Measurements from ENCODE around the gene BAIAP3.
"Not testable (repeated sequence)": the region's sequence is repeated elsewhere in the genome, so short reads cannot be mapped to it uniquely, and the experiment has no call there.

The BAIAP3 gene

GRCh38 chr16:1333149-1333812 lies at the start of gene BAIAP3:
BAIAP3 (plus strand) TSS chr16:1333645; CDS start chr16:1338550, 4,905 bp downstream.
- Mint-ChIP-seq H3K9me3 (ENCODE audit: low read depth) (no peaks in the 10 kb centered on the region), H3K36me3 (no peaks in the 10 kb centered on the region), H3K27me3 (peaks cover 6% of the 10 kb centered on the region), H3K4me1 (ENCODE audit: low read depth) (peaks cover 18% of the 10 kb centered on the region), H3K27ac (no peak within 1 kb of the TSS), H3K4me3 (peak within 1 kb of the TSS; percentile 75)

- Mint-ChIP-seq H3K4me1 (ENCODE audit: low read depth) (peaks cover 2% of the 10 kb centered on the region), H3K27me3 (peaks cover 3% of the 10 kb centered on the region), H3K4me3 (no peak overlapping the region), H3K27ac (no peak overlapping the region), H3K9me3 (ENCODE audit: low read depth) (no peaks in the 10 kb centered on the region), H3K36me3 (no peaks in the 10 kb centered on the region)
These were observed 49.3 kb upstream of the BAIAP3 start for GRCh38 chr16:1283996-1284616.

DNA sequence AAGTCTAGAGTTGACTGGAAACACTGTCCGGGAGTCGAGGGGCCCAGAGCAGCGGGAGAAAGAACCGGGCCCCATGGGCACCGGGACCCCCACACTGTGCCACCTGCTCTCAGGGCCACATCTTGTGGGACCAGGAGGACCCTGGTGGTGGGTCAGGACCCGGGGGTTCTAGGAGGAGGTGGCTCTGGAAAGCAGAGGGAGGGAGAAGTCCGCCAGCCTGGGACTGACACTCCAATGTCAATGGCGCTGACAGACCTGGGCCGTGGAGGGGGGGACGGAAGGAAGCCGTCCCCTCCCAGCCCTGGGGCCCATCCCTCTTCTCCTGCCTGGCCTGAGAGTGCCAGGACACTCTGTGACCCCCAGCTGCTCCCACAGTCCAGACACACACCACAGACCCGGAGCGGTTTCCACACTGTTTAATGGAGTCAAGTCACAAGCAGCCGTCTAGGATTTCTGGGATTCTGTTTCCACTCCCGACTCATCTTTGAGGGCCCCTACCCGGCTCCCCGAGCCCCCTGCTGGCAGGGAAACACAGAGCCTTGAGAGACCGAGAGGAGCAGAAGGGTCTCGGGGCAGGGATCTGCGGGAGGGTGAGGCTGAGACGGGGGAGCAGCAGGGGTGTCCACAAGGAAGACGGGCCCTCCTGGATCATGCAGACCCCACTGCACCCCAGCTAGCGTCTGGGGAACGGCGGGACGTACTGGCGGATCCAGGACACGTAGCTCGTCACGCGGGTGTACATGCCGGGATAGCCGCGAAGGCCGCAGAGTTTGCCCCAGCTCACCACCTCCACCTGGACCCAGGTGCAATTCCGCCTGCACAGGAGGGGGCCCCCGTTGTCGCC lies 47.6 kb upstream of the BAIAP3 start:
- H3K27ac Mint-ChIP-seq = no peak overlapping the region
- no peaks in the 10 kb centered on the region for H3K9me3 Mint-ChIP-seq (ENCODE audit: low read depth)
- H3K27me3 Mint-ChIP-seq = peaks cover 3% of the 10 kb centered on the region
- no peaks in the 10 kb centered on the region for H3K36me3 Mint-ChIP-seq
- H3K4me1 Mint-ChIP-seq (ENCODE audit: low read depth) = peaks cover 5% of the 10 kb centered on the region
- no peak overlapping the region for H3K4me3 Mint-ChIP-seq

DNA sequence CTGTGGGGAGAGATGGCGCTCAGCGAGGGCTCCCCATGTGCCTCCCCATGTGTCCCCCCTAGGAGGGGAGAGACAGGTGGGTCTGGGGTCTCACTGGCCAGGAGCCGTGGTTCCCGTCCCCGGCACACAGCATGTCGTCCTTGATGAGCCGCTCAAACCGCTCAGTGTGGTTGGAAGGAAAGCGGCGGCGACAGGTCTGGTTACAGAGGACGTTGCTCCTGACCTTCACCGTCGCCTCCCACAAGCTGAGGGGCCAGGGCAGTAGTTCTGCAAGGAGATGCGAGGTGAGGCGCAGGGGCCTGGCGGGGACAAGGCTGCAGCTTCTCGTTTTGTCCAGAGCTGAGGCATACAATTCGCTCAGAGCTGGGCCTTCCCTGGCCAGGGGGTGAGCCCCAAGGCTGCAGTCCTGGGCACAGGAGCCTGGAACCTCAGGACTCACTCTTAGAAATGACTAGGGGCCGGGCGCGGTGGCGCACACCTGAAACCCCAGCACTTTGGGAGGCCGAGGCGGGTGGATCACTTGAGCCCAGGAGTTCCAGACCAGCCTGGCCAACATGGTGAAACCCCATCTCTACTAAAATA lies 46.8 kb upstream of the BAIAP3 start:
- H3K27ac Mint-ChIP-seq = no peak overlapping the region
- peaks cover 3% of the 10 kb centered on the region for H3K27me3 Mint-ChIP-seq
- H3K9me3 Mint-ChIP-seq (ENCODE audit: low read depth) = no peaks in the 10 kb centered on the region
- H3K4me1 Mint-ChIP-seq (ENCODE audit: low read depth) = peaks cover 5% of the 10 kb centered on the region
- no peak overlapping the region for H3K4me3 Mint-ChIP-seq
- no peaks in the 10 kb centered on the region for H3K36me3 Mint-ChIP-seq

GRCh38 chr16:1287982-1288670 lies 45.3 kb upstream of the BAIAP3 start:
- H3K4me3 Mint-ChIP-seq = no peak overlapping the region

GRCh38 chr16:1288813-1289476 lies 44.5 kb upstream of the BAIAP3 start:
- Mint-ChIP-seq H3K27ac (no peak overlapping the region), H3K4me1 (ENCODE audit: low read depth) (peaks cover 5% of the 10 kb centered on the region), H3K27me3 (peaks cover 5% of the 10 kb centered on the region), H3K9me3 (ENCODE audit: low read depth) (no peaks in the 10 kb centered on the region), H3K36me3 (no peaks in the 10 kb centered on the region), H3K4me3 (no peak overlapping the region)

More at GRCh38 chr16:1287982-1288670, 45.3 kb upstream of the BAIAP3 start:
- peaks cover 5% of the 10 kb centered on the region for H3K27me3 Mint-ChIP-seq
- H3K9me3 Mint-ChIP-seq (ENCODE audit: low read depth) = no peaks in the 10 kb centered on the region
- peaks cover 5% of the 10 kb centered on the region for H3K4me1 Mint-ChIP-seq (ENCODE audit: low read depth)
- H3K36me3 Mint-ChIP-seq = no peaks in the 10 kb centered on the region
- no peak overlapping the region for H3K27ac Mint-ChIP-seq

- no peaks in the 10 kb centered on the region for H3K9me3 Mint-ChIP-seq (ENCODE audit: low read depth)
- peaks cover 9% of the 10 kb centered on the region for H3K27me3 Mint-ChIP-seq
- H3K4me1 Mint-ChIP-seq (ENCODE audit: low read depth) = peaks cover 5% of the 10 kb centered on the region
- no peaks in the 10 kb centered on the region for H3K36me3 Mint-ChIP-seq
- H3K4me3 Mint-ChIP-seq = no peak overlapping the region
- no peak overlapping the region for H3K27ac Mint-ChIP-seq
These were observed 44.0 kb upstream of the BAIAP3 start for GRCh38 chr16:1289477-1289866.

DNA sequence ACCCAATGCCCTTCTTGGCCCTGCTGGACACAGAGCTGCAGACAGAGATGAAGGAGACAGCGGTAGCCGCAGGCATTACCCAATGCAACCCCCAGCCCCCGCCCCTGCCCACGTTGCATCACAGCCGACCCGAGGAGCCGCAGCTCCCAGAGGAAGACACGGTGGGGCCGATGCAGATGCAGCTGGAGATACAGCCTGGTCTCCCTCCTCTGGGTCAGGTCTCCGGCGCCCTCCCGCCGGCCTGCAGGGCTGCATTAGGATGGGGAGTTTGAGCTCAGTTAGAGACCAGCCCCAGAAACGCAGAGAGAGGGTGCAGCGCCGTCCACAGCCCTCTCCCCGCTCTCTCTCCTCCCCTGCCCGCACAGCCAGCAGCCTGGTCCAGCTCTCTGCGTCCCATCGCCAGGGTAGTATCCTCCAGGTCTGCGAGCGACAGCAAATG lies 43.4 kb upstream of the BAIAP3 start:
- peaks cover 5% of the 10 kb centered on the region for H3K4me1 Mint-ChIP-seq (ENCODE audit: low read depth)
- no peaks in the 10 kb centered on the region for H3K36me3 Mint-ChIP-seq
- H3K9me3 Mint-ChIP-seq (ENCODE audit: low read depth) = no peaks in the 10 kb centered on the region
- H3K27me3 Mint-ChIP-seq = peaks cover 10% of the 10 kb centered on the region
- no peak overlapping the region for H3K4me3 Mint-ChIP-seq
- no peak overlapping the region for H3K27ac Mint-ChIP-seq

GRCh38 chr16:1290860-1291575 lies 42.4 kb upstream of the BAIAP3 start:
- no peaks in the 10 kb centered on the region for H3K9me3 Mint-ChIP-seq (ENCODE audit: low read depth)
- H3K4me3 Mint-ChIP-seq = no peak overlapping the region
- H3K4me1 Mint-ChIP-seq (ENCODE audit: low read depth) = peaks cover 5% of the 10 kb centered on the region
- H3K27ac Mint-ChIP-seq = no peak overlapping the region
- no peaks in the 10 kb centered on the region for H3K36me3 Mint-ChIP-seq
- peaks cover 10% of the 10 kb centered on the region for H3K27me3 Mint-ChIP-seq

DNA sequence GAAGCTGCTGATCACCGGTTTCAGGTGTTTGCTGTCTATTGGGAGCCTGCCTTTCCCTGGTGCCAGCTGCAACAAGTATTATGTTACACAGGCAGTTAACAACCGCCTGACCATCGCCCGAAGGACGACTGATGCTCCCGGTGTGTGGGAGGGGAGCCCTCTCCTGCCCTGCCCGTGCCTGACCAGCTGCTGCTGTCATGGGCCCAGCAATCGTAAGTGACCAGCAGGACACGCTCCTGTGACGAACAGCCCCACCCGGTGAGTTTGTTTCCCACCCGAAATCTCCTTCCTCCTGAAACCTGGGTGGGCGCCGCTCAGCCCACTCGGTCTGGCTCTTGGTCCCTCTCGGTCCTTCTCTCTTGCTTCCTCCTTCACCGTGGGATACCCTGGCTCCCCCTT lies 41.9 kb upstream of the BAIAP3 start:
- H3K9me3 Mint-ChIP-seq (ENCODE audit: low read depth) = no peaks in the 10 kb centered on the region
- H3K4me3 Mint-ChIP-seq = no peak overlapping the region
- H3K27me3 Mint-ChIP-seq = peaks cover 10% of the 10 kb centered on the region
- H3K4me1 Mint-ChIP-seq (ENCODE audit: low read depth) = peaks cover 5% of the 10 kb centered on the region
- no peaks in the 10 kb centered on the region for H3K36me3 Mint-ChIP-seq
- no peak overlapping the region for H3K27ac Mint-ChIP-seq

- not testable (repeated sequence) for H3K27me3 Mint-ChIP-seq; H3K27ac Mint-ChIP-seq; H3K9me3 Mint-ChIP-seq (ENCODE audit: low read depth); H3K4me3 Mint-ChIP-seq; H3K36me3 Mint-ChIP-seq
- H3K4me1 Mint-ChIP-seq (ENCODE audit: low read depth) = peaks cover 11% of the 10 kb centered on the region
These were observed 41.2 kb upstream of the BAIAP3 start for GRCh38 chr16:1292208-1292607.

GRCh38 chr16:1292808-1293207 lies 40.6 kb upstream of the BAIAP3 start:
- H3K9me3 Mint-ChIP-seq (ENCODE audit: low read depth); H3K27ac Mint-ChIP-seq; H3K27me3 Mint-ChIP-seq; H3K36me3 Mint-ChIP-seq; H3K4me1 Mint-ChIP-seq (ENCODE audit: low read depth); H3K4me3 Mint-ChIP-seq: not testable (repeated sequence)

DNA sequence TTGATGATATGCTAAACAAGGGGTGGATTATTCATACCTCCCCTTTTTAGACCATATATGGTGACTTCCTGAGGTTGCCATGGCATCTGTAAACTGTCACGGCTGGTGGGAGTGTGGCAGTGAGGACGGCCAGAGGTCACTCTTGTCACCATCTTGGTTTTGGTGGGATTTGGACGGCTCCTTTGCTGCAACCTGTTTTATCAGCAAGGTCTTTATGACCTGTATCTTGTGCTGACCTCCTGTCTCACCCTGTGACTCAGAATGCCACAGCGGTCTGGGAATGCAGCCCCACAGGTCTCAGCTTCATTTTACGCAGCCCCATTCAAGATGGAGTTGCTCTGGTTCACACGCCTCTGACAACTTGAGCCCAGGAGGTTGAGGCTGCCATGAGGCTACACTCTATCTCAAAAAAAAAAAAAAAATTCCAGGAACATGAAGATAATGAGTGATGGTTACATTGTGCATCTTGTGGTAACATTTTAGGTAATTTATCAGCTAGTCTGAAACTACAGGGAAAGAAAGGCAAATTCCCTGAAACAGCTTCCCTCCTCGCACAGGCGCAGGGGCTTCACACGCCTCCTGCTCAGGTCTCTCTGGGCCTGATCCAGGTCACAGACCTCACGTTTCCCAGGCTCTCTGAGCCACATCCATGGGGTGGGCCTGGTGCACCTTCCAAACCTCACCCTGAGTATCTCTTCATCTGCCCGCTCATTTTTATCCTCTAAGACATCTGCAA lies 39.4 kb upstream of the BAIAP3 start:
- Mint-ChIP-seq H3K36me3 (no peaks in the 10 kb centered on the region), H3K27ac (no peak overlapping the region), H3K27me3 (peaks cover 9% of the 10 kb centered on the region), H3K9me3 (ENCODE audit: low read depth) (no peaks in the 10 kb centered on the region), H3K4me1 (ENCODE audit: low read depth) (peaks cover 9% of the 10 kb centered on the region), H3K4me3 (no peak overlapping the region)
